A673 (cell line): ENCODE measurements around the gene H2BK1. TPM values are rescaled to one million over a fixed set of nuclear protein-coding genes. Genes with fewer than 3 reads are reported as not detected.

Experiments used
- BruUV-seq: library from RNA; stranded (reverse); fragments of 400-500 nt; replicated peaks from 2 replicates; lab custom pipeline; 2021; lab: Mats Ljungman, UMichigan
- CTCF ChIA-PET: fragments of 300-600 bp; sonication (Branson Sonifier 250); formaldehyde crosslinking; loops from one replicate; lab custom pipeline; 2022; ENCODE audit warnings: antibody characterized with exemption; lab: Charles Lee
- POLR2A ChIA-PET: fragments of 300-600 bp; sonication (Branson Sonifier 250); formaldehyde crosslinking; loops from one replicate; lab custom pipeline; 2022; ENCODE audit warnings: antibody characterized with exemption; ENCODE audit not compliant: low non-redundant PET; lab: Charles Lee
- DNase-seq: peaks from one replicate; pipeline ENCODE4 v3.0.0-alpha.2; 2015; ENCODE audit warnings: low spot score
- H3K27ac ChIP-seq: fragments of 200-600 bp; sonication (generic); 2 replicates; pipeline ENCODE4 v1.5.1; 2016; ENCODE audit warnings: mixed run types, low read depth, mild to moderate bottlenecking, mixed read lengths, antibody characterized with exemption, low read length; ENCODE audit not compliant: poor library complexity, severe bottlenecking
- H3K27me3 ChIP-seq: fragments of 200-600 bp; sonication (generic); replicated peaks from 2 replicates; pipeline ENCODE4 v1.6.1; 2017; ENCODE audit warnings: mixed run types, low read depth, mild to moderate bottlenecking, mixed read lengths, antibody characterized with exemption, low read length; ENCODE audit not compliant: insufficient read depth, poor library complexity
- H3K36me3 ChIP-seq: fragments of 200-600 bp; sonication (generic); 2 replicates; pipeline ENCODE4 v1.6.1; 2016; ENCODE audit warnings: mixed run types, mild to moderate bottlenecking, mixed read lengths, antibody characterized with exemption, low read length; ENCODE audit not compliant: insufficient read depth, poor library complexity, severe bottlenecking
- H3K4me1 ChIP-seq: fragments of 200-600 bp; sonication (generic); 2 replicates; pipeline ENCODE4 v1.6.1; 2017; ENCODE audit warnings: mixed run types, mild to moderate bottlenecking, mixed read lengths, antibody characterized with exemption, low read length; ENCODE audit not compliant: insufficient read depth, poor library complexity, severe bottlenecking
- H3K4me3 ChIP-seq: fragments of 200-600 bp; sonication (generic); 2 replicates; pipeline ENCODE4 v1.5.1; 2016; ENCODE audit warnings: low read depth, mixed run types, mild to moderate bottlenecking, mixed read lengths, low read length; ENCODE audit not compliant: poor library complexity, severe bottlenecking
- H3K9me3 ChIP-seq: fragments of 200-600 bp; sonication (generic); 2 replicates; pipeline ENCODE4 v1.6.1; 2016; ENCODE audit warnings: mixed run types, low read depth, mild to moderate bottlenecking, mixed read lengths, antibody characterized with exemption, low read length; ENCODE audit not compliant: poor library complexity, severe bottlenecking
- EZH2 ChIP-seq: fragments of 200-600 bp; sonication (generic); IDR thresholded peaks from 2 replicates; pipeline ENCODE4 v1.6.1; 2017; ENCODE audit warnings: borderline replicate concordance, low read depth, mild to moderate bottlenecking, mixed read lengths, antibody characterized with exemption, low read length; ENCODE audit not compliant: poor library complexity, severe bottlenecking
- intact Hi-C: fragments of 100-400 bp; cut with micrococcal nuclease; formaldehyde crosslinking; loops from one replicate; pipeline ENCODE4 v1.10.0; 2022; ENCODE audit not compliant: unreplicated experiment
- total RNA-seq: library from RNA; stranded (reverse); gene quantifications from 2 replicates; pipeline ENCODE4 v1.2.3, GENCODE V29; 2021
- TF ChIP-seq, protein P1 (sequence below): fragments of 300-800, 200-600 bp; sonication (generic); conservative IDR thresholded peaks from 2 replicates; pipeline ENCODE4 v1.5.1; 2017; ENCODE audit warnings: low read depth, mild to moderate bottlenecking, antibody characterized with exemption, low read length, moderate library complexity, mixed read lengths

Gene H2BK1
- total RNA-seq, 1 experiment from 2014 or later, result not detected

DNA sequence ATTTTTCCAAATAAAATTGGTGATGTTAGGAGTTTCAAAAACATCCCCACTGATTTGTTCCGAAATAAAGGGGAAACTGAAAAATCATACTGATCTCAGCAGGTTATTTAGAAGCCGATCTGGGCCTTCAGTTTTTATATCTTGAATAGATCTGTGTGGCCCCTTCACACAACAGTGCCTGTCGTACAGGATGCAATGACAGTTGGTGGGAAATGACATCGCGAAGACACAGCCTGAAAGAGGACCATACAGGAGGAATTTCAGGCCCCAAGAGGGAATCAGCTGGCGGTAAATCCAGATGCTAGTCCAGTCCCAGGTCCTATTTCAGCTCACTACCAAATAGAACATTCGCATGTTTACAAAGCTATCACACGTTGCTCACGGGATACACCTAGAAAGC, 3.0 kb downstream of the H2BK1 start:
- TF ChIP-seq EZH2, result no peak
- TF ChIP-seq, protein P1, sequence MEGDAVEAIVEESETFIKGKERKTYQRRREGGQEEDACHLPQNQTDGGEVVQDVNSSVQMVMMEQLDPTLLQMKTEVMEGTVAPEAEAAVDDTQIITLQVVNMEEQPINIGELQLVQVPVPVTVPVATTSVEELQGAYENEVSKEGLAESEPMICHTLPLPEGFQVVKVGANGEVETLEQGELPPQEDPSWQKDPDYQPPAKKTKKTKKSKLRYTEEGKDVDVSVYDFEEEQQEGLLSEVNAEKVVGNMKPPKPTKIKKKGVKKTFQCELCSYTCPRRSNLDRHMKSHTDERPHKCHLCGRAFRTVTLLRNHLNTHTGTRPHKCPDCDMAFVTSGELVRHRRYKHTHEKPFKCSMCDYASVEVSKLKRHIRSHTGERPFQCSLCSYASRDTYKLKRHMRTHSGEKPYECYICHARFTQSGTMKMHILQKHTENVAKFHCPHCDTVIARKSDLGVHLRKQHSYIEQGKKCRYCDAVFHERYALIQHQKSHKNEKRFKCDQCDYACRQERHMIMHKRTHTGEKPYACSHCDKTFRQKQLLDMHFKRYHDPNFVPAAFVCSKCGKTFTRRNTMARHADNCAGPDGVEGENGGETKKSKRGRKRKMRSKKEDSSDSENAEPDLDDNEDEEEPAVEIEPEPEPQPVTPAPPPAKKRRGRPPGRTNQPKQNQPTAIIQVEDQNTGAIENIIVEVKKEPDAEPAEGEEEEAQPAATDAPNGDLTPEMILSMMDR, result no peak
- H3K9me3 ChIP-seq, result no peaks in the 10 kb centered on the region
- no peaks in the 10 kb centered on the region for H3K4me1 ChIP-seq
- peaks cover 28% of the 10 kb centered on the region for H3K27me3 ChIP-seq
- no TSS peak for BruUV-seq
- no peak overlapping the region for H3K27ac ChIP-seq
- no peak for DNase-seq
- intact Hi-C loops, result no loop called here
- no peak overlapping the region for H3K4me3 ChIP-seq
- ChIA-PET CTCF (interaction anchor here (0.9 kb wide), 1 partner anchor 37 kb away, joined by 3 read pairs; no protein-coding TSS in a partner anchor), POLR2A (no interaction called here)
- H3K36me3 ChIP-seq, result peaks cover 5% of the 10 kb centered on the region

DNA sequence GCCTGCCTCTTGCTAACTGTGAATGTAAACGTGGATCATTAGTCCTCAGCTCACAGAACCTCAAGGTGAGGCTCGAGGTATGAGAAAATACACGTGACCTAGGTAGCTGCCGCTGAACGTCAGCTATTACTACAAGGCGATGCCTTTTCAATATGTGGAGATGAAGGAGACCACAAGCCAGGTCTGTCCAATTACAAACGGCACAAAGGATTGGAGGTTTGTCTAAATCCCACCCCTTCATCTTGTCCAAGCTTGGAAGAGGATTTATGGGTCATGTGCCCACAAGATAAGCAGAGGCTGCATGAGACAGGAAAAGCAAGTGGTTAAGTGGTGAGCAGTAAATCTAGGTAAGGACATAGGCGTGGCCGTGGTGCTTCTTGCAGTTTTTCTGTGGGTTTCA, 3.4 kb downstream of the H2BK1 start:
- no peak overlapping the region for H3K27ac ChIP-seq
- H3K36me3 ChIP-seq, result peaks cover under 1% of the 10 kb centered on the region
- no peak for DNase-seq
- TF ChIP-seq, protein P1, result no peak
- no peak for TF ChIP-seq EZH2
- no peak overlapping the region for H3K4me3 ChIP-seq
- intact Hi-C loops, result no loop called here
- CTCF ChIA-PET, result interaction anchor here (0.5 kb wide), 1 partner anchor 935 kb away, joined by 3 read pairs; no protein-coding TSS in a partner anchor
- POLR2A ChIA-PET, result no interaction called here
- peaks cover 28% of the 10 kb centered on the region for H3K27me3 ChIP-seq
- no peaks in the 10 kb centered on the region for H3K9me3 ChIP-seq
- BruUV-seq, result no TSS peak
- no peaks in the 10 kb centered on the region for H3K4me1 ChIP-seq

DNA sequence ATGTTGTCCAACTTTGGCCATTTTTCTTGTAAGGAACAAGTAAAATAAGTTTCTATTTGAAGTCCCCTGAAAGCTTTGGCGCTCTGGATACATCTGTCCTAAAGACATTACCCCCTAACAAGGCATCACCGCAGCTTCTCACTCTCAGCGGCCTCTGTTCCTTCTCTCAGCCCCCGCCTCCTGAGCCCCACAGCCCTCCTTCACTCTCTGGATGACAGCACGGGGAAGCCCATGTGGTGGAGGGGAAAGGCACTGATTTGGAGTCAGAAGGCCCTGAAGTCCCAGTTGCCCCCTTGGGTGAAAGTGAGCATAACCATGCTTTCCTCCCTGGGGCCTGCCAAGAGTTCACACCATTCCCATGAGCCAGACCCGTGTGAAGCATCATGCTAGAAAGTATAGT, 4.6 kb downstream of the H2BK1 start:
- BruUV-seq, result no TSS peak
- peaks cover 28% of the 10 kb centered on the region for H3K27me3 ChIP-seq
- no peaks in the 10 kb centered on the region for H3K9me3 ChIP-seq
- POLR2A ChIA-PET, result no interaction called here
- H3K27ac ChIP-seq, result no peak overlapping the region
- intact Hi-C loops, result no loop called here
- no peak for TF ChIP-seq EZH2
- DNase-seq, result no peak
- no peaks in the 10 kb centered on the region for H3K36me3 ChIP-seq
- no peaks in the 10 kb centered on the region for H3K4me1 ChIP-seq
- H3K4me3 ChIP-seq, result no peak overlapping the region
- CTCF ChIA-PET, result no interaction called here
